ENCODE measurements around the gene SLC22A7.

SLC22A7 gene

GRCh38 chr6:43283905-43284304, 14.2 kb upstream of the SLC22A7 start:
- DNase-seq = no peak

DNA sequence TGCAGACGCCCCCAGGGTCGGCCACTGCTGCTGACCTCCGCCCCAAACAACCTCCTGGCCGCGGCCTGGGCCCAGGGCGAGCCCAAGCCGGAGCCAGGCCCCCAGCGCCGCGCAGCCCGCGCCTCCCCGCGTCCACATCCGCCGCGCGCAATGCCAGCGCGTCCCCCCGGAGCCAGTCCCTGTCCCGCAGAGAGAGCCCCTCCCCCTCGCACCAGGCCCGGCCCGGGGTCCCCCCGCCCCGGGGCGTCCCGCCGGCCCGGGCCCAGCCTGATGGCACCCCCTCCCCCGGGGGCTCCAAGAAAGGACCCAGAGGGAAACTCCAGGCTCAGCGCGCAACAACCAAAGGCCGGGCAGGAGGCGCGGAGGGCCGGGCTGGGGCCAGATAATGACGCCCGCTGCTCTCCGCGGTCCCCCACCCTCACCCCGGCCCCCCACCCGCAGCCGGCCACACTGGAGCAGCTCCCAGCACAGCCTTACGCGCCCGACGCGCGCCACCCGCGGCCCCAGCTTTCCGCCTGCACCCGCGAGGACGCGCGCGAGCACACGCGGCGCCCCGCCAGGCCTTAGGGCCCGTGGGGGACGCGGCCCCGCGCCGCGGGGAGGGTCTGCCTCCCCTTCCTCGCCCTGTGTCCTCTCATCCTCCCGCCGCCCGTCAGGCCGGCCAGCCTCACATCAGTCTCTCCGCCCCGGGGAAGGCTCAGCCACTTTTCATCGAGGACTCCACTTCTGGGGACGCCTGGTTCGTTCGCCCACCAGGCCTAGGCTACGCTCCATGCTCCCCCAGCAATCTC, 12.9 kb upstream of the SLC22A7 start:
- peak; percentile 16 for DNase-seq

GRCh38 chr6:43285832-43286231, 12.2 kb upstream of the SLC22A7 start:
- no peak for DNase-seq

- DNase-seq = no peak
These were observed 11.5 kb upstream of the SLC22A7 start for GRCh38 chr6:43286456-43286979.

- no peak for DNase-seq
These were observed 10.9 kb upstream of the SLC22A7 start for GRCh38 chr6:43286980-43287716.

DNA sequence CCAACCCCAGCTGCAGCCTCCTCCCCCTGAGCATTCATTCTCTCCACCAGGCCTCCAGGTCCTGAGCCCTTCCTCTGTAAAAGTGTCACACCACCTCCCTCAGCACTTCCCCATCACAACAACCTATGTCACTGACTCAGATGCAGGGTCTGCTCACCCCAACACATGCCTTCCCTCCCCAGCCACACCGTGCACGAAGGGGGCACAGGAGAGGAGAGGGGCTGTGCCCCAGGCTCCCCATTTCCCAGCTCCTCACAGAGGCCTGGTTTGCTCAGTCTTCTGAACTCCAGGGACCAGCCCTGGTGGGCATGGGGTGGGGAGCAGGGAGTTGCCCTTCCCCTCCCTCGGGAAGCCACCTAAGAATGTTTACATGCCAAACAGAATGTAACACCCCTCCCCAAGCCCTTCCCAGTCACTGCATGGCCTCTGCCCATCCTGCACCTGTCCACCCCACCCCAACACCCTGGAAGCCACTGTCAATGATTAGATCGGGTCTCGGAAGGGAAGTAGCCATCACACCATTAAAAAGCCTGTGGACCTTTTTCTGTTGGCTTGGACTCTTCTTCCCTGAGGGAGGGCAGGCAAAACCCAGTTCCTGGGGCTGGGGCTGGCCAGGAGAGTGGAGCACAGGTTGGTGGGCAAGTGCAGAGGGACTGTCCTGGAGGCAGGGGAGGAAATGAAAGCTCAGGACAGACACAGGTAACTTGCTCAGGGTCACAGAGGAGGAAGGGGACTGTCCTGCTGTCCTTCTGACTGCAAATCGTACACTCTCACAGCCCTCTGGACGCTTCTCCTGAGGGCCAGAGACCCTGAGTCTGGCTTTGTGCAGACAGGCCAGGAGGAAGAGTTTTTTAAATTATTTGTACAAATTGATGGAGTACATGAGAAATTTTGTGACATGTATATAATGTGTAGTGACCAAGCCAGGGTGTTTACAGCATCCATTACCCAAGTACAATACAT, 10.1 kb upstream of the SLC22A7 start:
- no peak for DNase-seq

DNA sequence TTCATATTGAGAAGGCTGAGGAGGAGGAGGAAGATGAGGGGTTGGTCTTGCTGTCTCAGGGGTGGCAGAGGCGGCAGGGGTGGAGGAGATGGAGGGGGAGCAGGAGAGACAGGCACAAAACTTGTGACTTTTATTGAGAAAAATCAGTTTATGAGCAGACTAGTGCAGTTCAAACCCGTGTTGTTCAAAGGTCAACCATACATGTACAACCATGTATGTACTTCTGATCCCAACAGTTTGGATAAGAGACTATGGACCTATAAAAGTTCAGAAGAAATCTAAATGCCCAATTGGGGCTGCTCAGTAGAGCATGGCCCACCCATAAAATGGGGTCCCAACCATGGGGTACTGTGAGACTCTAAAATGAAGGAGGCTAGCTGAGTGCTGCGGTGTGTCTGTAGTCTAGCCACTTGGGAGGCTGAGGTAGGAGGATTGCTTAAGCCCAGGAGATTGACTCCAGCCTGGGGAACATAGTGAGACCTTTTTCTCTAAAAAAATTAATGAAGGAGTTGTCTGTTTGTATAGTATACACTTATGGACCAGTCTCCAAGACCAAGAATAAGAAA, 7.6 kb upstream of the SLC22A7 start:
- DNase-seq = no peak

- no peak for DNase-seq
These were observed 7.1 kb upstream of the SLC22A7 start for GRCh38 chr6:43290905-43291355.

- DNase-seq = no peak
These were observed 6.4 kb upstream of the SLC22A7 start for GRCh38 chr6:43291708-43292107.

- no peak for DNase-seq
These were observed 5.7 kb upstream of the SLC22A7 start for GRCh38 chr6:43292341-43292740.

DNA sequence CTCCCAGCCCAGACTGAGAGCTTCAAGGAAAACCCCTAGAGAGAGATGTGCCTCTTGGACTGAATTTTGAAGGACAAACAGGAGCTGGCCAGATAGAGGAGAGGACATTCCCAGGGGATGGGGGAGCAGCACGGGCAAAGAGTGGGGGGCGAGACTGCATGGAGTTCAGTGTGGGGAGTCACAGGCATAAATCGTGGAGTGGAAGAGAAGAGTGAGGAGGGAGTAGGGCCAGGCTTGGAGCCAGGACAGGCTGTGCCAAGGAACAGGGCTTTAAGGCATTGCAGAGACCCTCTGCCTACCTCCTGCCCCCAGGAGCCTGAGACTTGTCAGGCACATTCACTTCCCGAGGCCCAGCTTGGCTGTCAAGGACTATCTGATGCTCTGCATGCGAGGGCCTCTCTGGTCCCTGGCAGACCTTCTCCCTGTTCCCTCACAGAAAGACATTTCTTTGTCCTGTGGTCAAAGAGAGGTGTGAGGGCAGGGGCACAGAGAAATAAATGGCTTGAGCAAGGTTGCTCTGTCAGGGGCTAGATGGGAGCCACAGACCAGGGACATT, 5.2 kb upstream of the SLC22A7 start:
- DNase-seq = no peak

- DNase-seq = no peak
These were observed 4.4 kb upstream of the SLC22A7 start for GRCh38 chr6:43293698-43294097.

- DNase-seq = no peak
These were observed 3.5 kb upstream of the SLC22A7 start for GRCh38 chr6:43294536-43294935.

DNA sequence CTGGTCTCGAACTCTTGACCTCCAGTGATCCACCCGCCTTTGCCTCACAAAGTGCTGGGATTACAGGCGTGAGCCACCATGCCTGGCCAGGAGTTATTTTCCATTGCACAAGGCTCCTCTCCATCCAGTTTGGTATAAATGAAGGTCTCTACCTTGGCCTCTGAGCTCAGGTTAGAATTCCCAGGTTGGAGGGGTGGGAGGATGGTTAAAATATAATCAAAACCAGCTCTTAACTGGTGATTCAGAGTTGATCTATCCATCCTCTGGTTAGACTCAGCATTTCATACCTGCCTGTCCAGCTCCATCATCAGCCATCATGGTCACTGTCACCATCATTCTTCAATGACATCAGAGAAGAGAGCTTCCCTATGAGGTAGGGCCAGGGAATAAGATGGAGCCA, 2.6 kb upstream of the SLC22A7 start:
- DNase-seq = no peak

DNA sequence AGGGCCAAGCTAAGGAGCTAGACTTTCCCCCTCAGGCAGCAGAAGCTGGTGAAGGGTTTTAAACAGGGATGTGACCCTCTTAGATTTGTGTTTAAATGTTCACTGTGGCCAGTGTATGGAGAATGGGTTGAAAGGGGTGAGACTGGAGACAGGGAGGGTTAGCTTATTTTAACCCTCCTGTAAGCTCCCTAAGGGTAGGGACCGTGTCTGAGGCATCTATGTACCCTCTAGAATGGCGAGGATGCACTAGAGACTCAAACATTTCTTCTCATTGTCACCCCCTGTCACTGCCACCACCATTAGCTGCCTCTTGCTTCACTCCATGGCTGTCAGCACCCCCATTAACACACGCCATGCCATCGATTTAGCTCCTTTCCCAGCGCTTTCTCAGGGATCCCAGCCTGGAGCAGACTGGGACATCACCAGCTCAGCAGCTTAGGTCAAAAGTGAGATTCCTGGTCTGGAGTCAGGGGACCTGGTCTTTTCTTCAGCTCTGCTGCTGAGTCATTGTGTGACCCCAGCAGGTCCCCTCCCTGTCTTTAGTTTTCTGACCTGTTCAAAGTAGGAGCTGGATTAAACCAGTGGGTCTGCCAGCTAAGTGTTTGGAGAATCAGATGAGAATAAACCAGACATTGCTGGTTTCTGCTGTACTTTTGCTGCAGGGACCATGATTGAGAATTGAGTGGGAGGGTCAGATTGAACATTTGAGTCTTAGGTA, 1.1 kb upstream of the SLC22A7 start:
- DNase-seq = no peak

GRCh38 chr6:43298565-43299337, 691 bp downstream of the SLC22A7 start:
- no peak for DNase-seq

GRCh38 chr6:43299338-43300293, 1.6 kb downstream of the SLC22A7 start:
- DNase-seq = no peak

DNA sequence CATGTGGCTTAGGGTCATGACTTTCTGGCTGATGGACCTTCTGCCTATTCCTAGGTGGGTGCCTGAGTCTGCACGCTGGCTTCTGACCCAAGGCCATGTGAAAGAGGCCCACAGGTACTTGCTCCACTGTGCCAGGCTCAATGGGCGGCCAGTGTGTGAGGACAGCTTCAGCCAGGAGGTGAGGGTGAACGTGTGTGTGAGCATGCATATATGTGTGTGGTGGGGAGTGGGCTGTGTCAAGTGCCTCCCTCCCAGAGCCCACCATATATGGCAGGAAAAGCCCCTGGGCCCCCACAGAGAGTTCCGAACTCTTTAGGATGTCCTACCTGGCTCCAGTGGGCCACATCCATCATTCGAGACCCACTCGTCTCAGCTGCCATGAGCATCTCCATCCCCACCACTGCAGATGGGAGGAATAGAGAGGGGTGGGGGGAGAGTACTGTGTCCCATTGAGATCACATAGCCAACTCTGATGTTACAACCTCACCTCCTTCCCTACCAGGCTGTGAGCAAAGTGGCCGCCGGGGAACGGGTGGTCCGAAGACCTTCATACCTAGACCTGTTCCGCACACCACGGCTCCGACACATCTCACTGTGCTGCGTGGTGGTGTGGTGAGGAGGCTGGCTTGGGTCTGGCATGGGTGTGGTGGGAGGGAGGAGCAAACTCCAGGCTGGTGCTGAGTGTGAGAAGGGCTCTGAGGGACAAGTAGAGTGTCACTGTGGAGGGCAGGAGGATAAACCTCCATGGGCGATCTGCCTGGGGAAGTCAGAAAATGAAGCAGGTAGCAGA, 3.2 kb downstream of the SLC22A7 start:
- DNase-seq = no peak

GRCh38 chr6:43302126-43302525, 4.1 kb downstream of the SLC22A7 start:
- DNase-seq = no peak
